ENCODE results near the gene EPHA4. TPM values are rescaled to one million over a fixed set of nuclear protein-coding genes. Genes with fewer than 3 reads are reported as not detected.
"Not testable (repeated sequence)": the region's sequence is repeated elsewhere in the genome, so short reads cannot be mapped to it uniquely, and the experiment has no call there.

EPHA4 gene
- total and polyA plus RNA-seq, 11 donors: 4.2 to 35.2 (median 19.5) TPM

- H3K4me3 ChIP-seq: no peak overlapping the region
- ATAC-seq (no peak), DNase-seq (no peak)
- TF ChIP-seq POLR2A (IDR thresholded peaks at IDR 0.05): no peak
- TF ChIP-seq CTCF (IDR thresholded peaks at IDR 0.05): no peak
- intact Hi-C loops (cut with DNase I): loop anchor here in 1 of 10 donors (10.0 kb wide), 1 partner anchor 70 kb away; no protein-coding TSS in a partner anchor
- WGBS, 4 donors: 61 to 66% (median 64%) methylated on average over 5 of the region's 5 CpGs
- H3K4me1 ChIP-seq: peaks cover 5 to 45% (median 25%) of the 10 kb centered on the region in 12 donors
- no peaks in the 10 kb centered on the region for H3K9me3 ChIP-seq
- no peaks in the 10 kb centered on the region for H3K27me3 ChIP-seq
- H3K36me3 ChIP-seq: no peaks in the 10 kb centered on the region
- peak overlapping the region in 1 of 12 donors; percentile 28 for H3K27ac ChIP-seq
Observed at GRCh38 chr2:221514305-221515040, 57.6 kb downstream of the EPHA4 start.

- no peaks in the 10 kb centered on the region for H3K9me3 ChIP-seq
- DNase-seq (no peak), ATAC-seq (no peak)
- H3K36me3 ChIP-seq: no peaks in the 10 kb centered on the region
- TF ChIP-seq CTCF (IDR thresholded peaks at IDR 0.05) (no peak), POLR2A (IDR thresholded peaks at IDR 0.05) (no peak)
- peaks cover 4 to 32% (median 15%) of the 10 kb centered on the region in 12 donors for H3K4me1 ChIP-seq
- H3K4me3 ChIP-seq: no peak overlapping the region
- intact Hi-C loops (cut with DNase I): loop anchor here in 1 of 10 donors (10.0 kb wide), 1 partner anchor 68 kb away; no protein-coding TSS in a partner anchor
- H3K27me3 ChIP-seq: no peaks in the 10 kb centered on the region
- no peak overlapping the region for H3K27ac ChIP-seq
- 81 to 88% (median 85%) methylated on average over 5 of the region's 5 CpGs for WGBS, 4 donors
Observed at GRCh38 chr2:221513232-221513631, 58.9 kb downstream of the EPHA4 start.

GRCh38 chr2:221511325-221511724, 60.8 kb downstream of the EPHA4 start:
- H3K27ac ChIP-seq, H3K27me3 ChIP-seq, H3K4me3 ChIP-seq, ATAC-seq, H3K36me3 ChIP-seq, H3K9me3 ChIP-seq, DNase-seq: not testable (repeated sequence)
- H3K4me1 ChIP-seq: peaks cover 0 to 14% (median 0%) of the 10 kb centered on the region in 12 donors
- WGBS, 4 donors: 78 to 88% (median 82%) methylated on average over 5 of the region's 5 CpGs
- intact Hi-C loops (cut with DNase I): loop anchor here in 1 of 10 donors (10.0 kb wide), 1 partner anchor 67 kb away; no protein-coding TSS in a partner anchor

GRCh38 chr2:221506469-221506868, 65.6 kb downstream of the EPHA4 start:
- WGBS, 4 donors: 94 to 98% (median 96%) methylated on average over 2 of the region's 2 CpGs
- TF ChIP-seq POLR2A (IDR thresholded peaks at IDR 0.05) (no peak), CTCF (IDR thresholded peaks at IDR 0.05) (no peak)
- H3K27ac ChIP-seq: no peak overlapping the region
- H3K4me1 ChIP-seq: peaks cover 0 to 23% (median 4%) of the 10 kb centered on the region in 12 donors
- DNase-seq (no peak), ATAC-seq (no peak)
- no peaks in the 10 kb centered on the region for H3K27me3 ChIP-seq
- H3K36me3 ChIP-seq: no peaks in the 10 kb centered on the region
- no peaks in the 10 kb centered on the region for H3K9me3 ChIP-seq
- intact Hi-C loops (cut with DNase I): no loop called here
- no peak overlapping the region for H3K4me3 ChIP-seq
